ENCODE data around the gene TGFBR3.

GRCh38 chr1:91685994-91686393 is 200.0 kb downstream of the TGFBR3 start:
- TF ChIP-seq CTCF (IDR thresholded peaks at IDR 0.05 in 4 of 5, conservative IDR thresholded peaks at IDR 0.05 in 1 of 5): no peak
- TF ChIP-seq POLR2A (IDR thresholded peaks at IDR 0.05): no peak

Measured in gastrocnemius medialis (tissue), 4 donors.